GM19395 (cell line): ENCODE results near the gene NEDD4.
"Not testable (repeated sequence)": the region's sequence is repeated elsewhere in the genome, so short reads cannot be mapped to it uniquely, and the experiment has no call there.

ENCODE experiments used
- ATAC-seq: cut with Tn5 transposase; IDR thresholded peaks from one replicate; pipeline ENCODE4 v1.9.1; 2021; ENCODE audit warnings: mild to moderate bottlenecking, moderate library complexity; ENCODE audit not compliant: unreplicated experiment

Gene NEDD4

DNA sequence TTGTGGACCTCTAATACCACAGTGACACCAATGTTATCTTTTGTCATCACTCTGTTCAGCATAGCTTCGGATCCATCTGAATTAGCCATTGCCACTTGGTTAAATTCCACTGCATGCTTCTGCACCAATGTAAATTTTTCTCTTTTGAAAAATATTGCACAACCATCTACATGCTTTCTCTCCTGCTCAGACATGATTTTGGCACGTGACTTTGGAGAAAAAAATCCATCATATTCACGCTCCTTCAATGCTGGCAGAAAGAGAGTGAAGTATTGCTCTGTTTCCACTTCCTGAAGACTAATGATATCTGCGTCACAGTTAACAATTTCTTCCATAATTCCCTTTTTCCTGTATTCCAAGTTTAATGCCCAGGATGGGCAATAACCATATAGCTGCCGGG, 13.0 kb upstream of the NEDD4 start:
- ATAC-seq = not testable (repeated sequence)

- not testable (repeated sequence) for ATAC-seq
These were observed 10.9 kb upstream of the NEDD4 start for GRCh38 chr15:56004281-56004680.

DNA sequence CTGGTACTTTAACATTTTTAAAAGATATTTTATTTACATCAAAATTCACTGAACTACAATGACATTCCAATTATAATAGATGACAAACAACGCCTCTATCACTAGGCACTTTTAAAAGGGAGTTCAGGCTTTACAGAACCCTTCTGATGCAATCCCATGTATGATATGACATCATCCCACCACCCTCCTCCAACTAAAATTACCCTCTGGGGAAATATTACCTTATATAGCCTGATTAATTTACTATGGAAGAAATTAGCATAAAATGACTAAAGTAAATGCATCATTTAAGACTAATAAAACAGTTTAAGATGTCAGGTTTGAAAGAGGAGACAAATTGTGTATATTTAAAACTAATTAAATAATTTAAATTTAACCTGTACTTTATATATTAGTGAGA, 10.4 kb upstream of the NEDD4 start:
- ATAC-seq = not testable (repeated sequence)

- ATAC-seq = not testable (repeated sequence)
These were observed 9.9 kb upstream of the NEDD4 start for GRCh38 chr15:56003277-56003676.

GRCh38 chr15:56001471-56002078, 8.2 kb upstream of the NEDD4 start:
- no peak for ATAC-seq

DNA sequence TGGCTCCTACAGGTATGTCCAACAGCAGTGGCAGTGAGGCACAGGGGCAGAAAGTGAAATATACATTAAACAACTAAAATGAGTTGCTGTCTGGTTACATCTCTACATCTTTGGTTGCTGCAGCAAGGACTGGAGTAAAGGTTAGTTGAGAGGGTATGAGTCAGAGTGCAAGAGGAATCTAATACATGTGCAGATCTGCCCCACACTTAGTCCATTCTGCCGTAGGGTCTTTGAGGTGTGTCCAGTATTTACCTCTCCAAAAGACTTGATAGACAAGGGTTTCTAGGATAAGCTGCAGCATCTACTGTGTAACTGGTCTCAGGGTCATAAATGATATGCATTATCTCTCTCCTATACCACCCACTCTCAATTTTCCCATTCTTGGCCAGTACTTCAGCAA, 6.2 kb upstream of the NEDD4 start:
- ATAC-seq = no peak

DNA sequence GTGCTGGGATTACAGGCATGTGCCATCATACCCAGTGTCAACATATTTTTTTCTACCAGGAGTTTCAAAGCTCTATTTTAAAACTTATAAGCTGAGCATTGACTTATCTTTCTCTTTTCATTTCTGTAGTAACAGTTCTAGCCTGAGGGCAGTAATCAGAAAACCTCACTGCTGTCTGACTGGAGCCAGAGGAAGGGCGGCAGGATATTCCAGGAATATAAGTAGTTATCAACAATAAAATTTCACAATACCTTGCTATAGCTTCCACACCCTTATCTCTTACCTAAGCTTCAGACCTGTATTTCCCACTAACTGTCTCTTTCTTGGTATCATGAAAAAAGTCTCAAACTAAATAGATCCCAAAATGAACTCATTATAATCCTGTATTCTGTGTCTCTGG, 5.1 kb upstream of the NEDD4 start:
- ATAC-seq = no peak

DNA sequence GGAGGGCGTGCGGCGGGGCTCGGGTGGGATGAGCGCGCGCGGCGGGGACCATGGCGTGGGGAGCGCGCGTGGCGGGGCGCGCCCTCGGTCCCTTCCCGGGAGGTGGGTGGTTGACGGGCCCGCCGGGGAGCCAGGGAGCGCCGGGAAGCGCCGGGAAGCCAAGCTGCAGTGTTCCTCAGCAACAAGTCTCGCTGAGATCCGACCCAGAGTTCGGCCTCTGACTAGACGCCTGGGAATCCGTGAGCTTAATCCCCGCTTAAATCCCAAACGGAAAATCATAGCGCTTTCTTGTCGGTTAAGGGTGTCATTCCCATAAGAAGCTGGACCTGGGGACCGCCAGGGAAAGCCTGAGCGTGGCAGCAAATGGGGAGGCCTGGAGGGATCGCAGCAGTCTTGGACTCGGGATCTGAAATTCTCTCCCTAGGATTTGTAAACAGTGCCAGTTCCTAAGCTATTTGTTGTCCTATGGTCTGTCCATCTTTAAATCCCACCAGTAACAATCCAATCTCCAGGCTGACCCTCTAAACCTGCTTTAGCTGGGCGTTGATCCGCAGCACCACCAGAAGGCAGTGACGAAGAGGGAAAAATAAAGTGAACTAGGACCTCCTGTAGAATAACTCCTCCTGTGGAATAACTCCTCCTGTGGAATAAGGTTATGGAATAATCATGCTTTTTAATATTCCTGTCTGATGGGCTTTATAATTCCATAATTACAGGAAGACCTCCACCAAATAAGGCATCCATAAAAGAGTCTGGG, 570 bp upstream of the NEDD4 start:
- ATAC-seq = peak; percentile 18

- no peak for ATAC-seq
These were observed 672 bp downstream of the NEDD4 start for GRCh38 chr15:55992769-55993110.

GRCh38 chr15:55991802-55992768, 1.3 kb downstream of the NEDD4 start:
- no peak for ATAC-seq

GRCh38 chr15:55990998-55991397, 2.4 kb downstream of the NEDD4 start:
- no peak for ATAC-seq

DNA sequence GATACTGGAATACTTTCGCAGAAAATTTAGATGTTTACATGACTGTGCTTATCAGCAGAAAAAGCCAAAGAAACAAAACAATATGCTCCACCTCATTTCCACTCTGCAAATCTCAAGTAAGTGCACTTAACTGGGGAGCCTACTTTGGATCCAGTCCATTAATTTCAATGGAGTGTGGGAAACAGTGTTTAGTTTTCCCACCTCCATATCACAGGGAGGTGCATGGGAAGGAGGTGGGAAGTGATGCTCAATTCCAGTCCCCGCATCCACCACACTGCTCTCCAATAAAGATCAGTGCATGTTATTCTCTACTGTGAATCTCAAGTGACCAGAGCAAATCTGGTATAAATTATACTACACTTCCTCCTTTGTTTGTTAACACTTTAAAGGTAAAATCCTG, 2.9 kb downstream of the NEDD4 start:
- ATAC-seq = no peak

DNA sequence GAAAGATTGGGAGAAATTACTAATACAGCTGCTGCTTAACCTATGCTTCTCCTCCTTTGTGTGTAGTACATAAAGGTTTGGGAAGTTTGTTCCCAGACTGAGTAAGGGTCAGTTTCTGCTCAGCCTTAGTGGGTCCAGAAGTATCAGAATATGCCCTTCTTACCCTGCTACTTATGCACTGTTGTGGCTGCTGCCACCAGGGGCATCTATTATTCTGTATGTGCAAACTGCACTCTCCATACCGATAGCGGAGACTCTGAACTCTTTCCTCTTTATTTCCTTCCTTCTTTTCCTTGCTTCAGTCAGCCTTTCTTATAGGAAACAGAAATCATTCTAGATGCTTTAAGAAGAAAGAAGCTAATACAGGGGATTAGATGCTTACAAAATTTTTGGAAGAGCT, 4.0 kb downstream of the NEDD4 start:
- ATAC-seq = no peak

DNA sequence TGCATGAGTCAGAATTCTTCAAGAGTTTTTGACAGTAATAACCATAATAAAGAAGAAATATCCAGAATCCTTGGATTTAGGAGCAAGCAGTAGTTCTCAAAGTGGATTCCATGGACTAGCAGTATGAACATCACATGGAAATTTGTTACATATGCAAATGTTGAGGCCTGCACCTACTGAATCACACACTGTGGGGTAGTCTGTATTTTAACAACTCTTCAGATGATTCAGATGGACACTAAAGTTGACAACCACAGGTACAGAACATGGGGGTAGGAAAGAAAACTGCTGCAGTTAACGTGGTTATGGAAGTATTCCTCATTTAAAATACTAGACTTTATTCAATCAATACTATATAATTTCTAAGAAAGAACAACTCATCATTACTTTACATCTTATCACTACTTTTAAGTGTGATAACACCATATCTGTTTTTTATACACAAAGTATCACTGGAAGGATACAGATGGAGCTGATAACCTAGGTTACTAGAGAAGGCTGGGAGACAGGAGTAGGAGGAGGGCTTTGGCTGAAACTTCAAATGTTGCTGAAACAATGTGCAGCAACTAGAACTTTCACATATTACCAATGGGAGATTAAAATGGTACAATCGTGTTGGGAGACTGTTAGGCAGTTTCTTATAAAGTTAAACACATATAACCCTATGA, 11.7 kb downstream of the NEDD4 start:
- ATAC-seq = no peak

- no peak for ATAC-seq
These were observed 12.9 kb downstream of the NEDD4 start for GRCh38 chr15:55980511-55980910.

DNA sequence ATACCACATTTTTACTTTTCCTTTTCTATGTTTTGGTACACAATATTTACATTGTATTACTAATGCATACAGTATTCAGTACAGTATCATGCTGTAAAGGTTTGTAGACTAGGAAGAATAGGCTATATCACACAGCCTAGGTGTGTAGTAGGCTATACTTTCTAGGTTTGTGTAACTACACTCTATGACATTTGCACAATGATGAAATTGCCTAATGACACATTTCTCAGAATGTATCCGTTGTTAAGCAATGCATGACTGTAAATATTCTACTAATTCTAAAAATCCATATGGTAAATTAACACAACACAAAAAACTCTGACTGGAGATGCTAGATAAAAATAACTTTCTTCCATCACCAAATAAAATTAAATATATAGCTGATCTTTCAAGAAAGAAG, 16.2 kb downstream of the NEDD4 start:
- no peak for ATAC-seq

GRCh38 chr15:55970286-55970685, 23.1 kb downstream of the NEDD4 start:
- ATAC-seq = no peak

DNA sequence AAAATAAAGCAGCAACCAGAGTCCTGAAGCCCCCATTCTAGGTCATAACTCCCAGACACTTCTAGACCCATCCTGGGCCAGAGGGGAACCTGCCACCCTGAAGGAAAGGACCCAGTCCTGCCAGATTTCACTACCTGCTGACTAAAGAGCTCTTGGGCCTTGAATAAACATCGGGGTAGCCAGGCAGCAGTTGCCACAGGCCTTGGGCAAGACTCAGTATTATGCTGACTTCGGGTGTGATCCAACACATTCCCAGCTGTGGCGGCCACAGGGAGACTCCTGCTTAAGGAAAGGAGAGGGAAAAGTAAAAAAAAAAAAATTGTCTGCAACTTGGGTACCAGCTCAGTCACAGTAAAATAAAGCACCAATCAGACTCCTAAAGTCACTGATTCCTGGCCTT, 23.8 kb downstream of the NEDD4 start:
- ATAC-seq = no peak

- no peak for ATAC-seq
These were observed 24.5 kb downstream of the NEDD4 start for GRCh38 chr15:55968923-55969322.

GRCh38 chr15:55965091-55965490, 28.3 kb downstream of the NEDD4 start:
- ATAC-seq = no peak

DNA sequence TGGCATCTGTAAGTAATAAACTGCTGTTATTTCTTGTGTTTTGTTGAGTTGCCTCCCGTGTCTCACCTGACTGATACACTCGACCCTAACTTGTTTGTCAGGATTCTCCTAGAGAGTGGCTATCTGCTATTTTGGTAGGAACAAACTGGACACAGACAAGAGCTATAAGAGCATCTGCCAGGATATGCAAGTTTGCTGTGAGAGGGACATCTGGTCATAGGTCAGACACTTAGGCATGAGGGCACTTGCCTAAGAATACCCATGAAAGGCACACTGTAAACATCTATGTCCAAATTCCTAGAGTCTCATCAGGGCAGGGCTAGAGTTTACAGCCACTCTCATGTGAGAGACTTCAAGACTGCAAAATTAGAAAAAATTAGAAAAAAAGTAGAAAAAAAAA, 32.5 kb downstream of the NEDD4 start:
- no peak for ATAC-seq
